ENCODE measurements around the gene SGMS2. TPM values are rescaled to one million over a fixed set of nuclear protein-coding genes. Genes with fewer than 3 reads are reported as not detected.

The SGMS2 gene
- total RNA-seq, 4 donors from 2014 or later: 278 to 487 (median 347) TPM

DNA sequence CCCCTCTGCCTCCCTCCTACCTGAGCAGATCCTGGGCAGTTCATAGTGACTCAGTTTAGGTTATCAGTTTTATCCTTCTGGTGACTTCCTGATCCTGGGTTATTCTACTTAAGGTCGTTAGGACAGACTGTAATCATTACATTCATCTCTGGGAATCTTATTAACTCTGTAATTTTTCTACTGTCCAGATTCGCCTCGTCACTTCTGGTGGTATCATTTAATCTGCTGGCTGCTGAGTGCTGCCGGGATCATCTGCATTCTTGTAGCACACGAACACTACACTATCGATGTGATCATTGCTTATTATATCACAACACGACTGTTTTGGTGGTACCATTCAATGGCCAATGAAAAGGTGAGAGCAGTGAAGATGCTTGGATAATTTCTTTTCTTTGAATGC, 83.6 kb downstream of the SGMS2 start:
- Histone ChIP-seq H3K36me3 (peaks cover 0 to 33% (median 16%) of the 10 kb centered on the region in 4 donors), H3K4me3 (no peak overlapping the region), H3K9me3 (no peaks in the 10 kb centered on the region), H3K4me1 (peaks cover 0 to 21% (median 6%) of the 10 kb centered on the region in 4 donors), H3K27me3 (no peaks in the 10 kb centered on the region), H3K27ac (replicated peaks in 1 of 4) (no peak overlapping the region)
- intact Hi-C loops (cut with DNase I): loop anchor here (5.0 kb wide), 1 partner anchor 81 kb away; no protein-coding TSS in a partner anchor
- no peak for DNase-seq (ENCODE audit: extremely low spot score)
- no peak for TF ChIP-seq POLR2AphosphoS5 (IDR thresholded peaks at IDR 0.05)
- no peak for TF ChIP-seq EP300 (IDR thresholded peaks at IDR 0.05)
- TF ChIP-seq POLR2A (IDR thresholded peaks at IDR 0.05; ENCODE audit: low read depth): no peak
- TF ChIP-seq, protein P1, sequence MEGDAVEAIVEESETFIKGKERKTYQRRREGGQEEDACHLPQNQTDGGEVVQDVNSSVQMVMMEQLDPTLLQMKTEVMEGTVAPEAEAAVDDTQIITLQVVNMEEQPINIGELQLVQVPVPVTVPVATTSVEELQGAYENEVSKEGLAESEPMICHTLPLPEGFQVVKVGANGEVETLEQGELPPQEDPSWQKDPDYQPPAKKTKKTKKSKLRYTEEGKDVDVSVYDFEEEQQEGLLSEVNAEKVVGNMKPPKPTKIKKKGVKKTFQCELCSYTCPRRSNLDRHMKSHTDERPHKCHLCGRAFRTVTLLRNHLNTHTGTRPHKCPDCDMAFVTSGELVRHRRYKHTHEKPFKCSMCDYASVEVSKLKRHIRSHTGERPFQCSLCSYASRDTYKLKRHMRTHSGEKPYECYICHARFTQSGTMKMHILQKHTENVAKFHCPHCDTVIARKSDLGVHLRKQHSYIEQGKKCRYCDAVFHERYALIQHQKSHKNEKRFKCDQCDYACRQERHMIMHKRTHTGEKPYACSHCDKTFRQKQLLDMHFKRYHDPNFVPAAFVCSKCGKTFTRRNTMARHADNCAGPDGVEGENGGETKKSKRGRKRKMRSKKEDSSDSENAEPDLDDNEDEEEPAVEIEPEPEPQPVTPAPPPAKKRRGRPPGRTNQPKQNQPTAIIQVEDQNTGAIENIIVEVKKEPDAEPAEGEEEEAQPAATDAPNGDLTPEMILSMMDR (IDR thresholded peaks at IDR 0.05): no peak
- WGBS: 90% methylated on average over 7 of the region's 7 CpGs

DNA sequence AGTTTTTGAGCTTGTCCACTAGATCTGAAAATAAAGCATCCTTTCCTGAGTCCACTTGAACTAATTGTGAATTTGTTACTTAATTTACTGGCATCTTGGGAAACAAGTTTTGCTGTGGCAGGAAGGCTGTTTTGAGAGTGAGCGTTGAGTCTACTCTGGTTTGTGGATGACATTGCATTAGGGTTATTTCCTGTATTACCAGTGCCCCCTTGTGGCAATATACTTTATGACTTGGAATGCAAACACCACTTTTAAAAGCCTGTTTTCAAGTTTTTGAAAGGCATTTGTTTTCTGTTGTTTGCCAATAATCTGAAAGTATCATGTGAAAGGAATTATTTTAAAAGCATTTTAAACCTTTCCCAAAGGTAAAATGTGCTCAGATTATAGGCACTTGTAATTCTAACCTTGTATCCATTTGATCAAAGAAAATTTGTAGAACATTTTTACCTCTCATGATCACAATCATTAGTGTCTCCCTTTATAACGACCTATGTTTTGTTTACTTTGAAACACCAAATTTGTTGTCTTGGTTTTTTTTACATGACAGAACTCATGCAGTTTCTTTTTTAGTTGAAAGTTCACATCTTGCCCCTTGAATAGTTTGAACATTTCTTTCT, 88.7 kb downstream of the SGMS2 start:
- intact Hi-C loops (cut with DNase I): loop anchor here (2.0 kb wide), 1 partner anchor 155 kb away; no protein-coding TSS in a partner anchor
- H3K27me3 ChIP-seq: no peaks in the 10 kb centered on the region
- DNase-seq (ENCODE audit: extremely low spot score): no peak
- H3K4me1 ChIP-seq: peaks cover 0 to 14% (median 4%) of the 10 kb centered on the region in 4 donors
- WGBS: 13% methylated on average over 2 of the region's 2 CpGs
- TF ChIP-seq POLR2A (IDR thresholded peaks at IDR 0.05; ENCODE audit: low read depth) (no peak), POLR2AphosphoS5 (IDR thresholded peaks at IDR 0.05) (peak in 1 of 2 donors; percentile 19)
- TF ChIP-seq, protein P1 (IDR thresholded peaks at IDR 0.05): peak; percentile 80 to 86 (median 81)
- H3K36me3 ChIP-seq: peaks cover 0 to 47% (median 18%) of the 10 kb centered on the region in 4 donors
- no peak overlapping the region for H3K27ac ChIP-seq (replicated peaks in 1 of 4)
- H3K4me3 ChIP-seq: no peak overlapping the region
- H3K9me3 ChIP-seq: no peaks in the 10 kb centered on the region

DNA sequence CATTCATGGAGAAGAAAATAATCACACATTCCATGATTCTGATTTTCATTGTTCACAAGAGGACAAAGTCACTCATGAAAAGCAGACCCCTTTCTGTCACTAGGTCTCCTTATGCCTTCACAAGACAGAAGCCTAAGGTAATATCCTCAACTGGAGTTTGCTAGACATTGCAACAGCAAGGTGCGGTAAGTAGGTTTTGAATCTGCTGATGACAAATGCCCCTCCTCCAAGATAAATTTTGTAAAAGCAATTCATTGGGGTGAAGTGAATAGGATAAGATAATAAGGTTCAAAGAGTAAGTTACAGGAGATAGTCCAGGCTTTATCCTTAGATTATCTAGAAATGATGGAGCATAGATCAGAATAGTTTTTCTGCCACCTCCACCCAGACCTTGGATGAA, 90.5 kb downstream of the SGMS2 start:
- no peak overlapping the region for H3K4me3 ChIP-seq
- no peak overlapping the region for H3K27ac ChIP-seq (replicated peaks in 1 of 4)
- 84% methylated on average over 1 of the region's 1 CpG for WGBS
- TF ChIP-seq EP300 (IDR thresholded peaks at IDR 0.05): no peak
- TF ChIP-seq POLR2A (IDR thresholded peaks at IDR 0.05; ENCODE audit: low read depth): no peak
- TF ChIP-seq, protein P1 (IDR thresholded peaks at IDR 0.05): no peak
- no peak for TF ChIP-seq POLR2AphosphoS5 (IDR thresholded peaks at IDR 0.05)
- H3K36me3 ChIP-seq: peaks cover 0 to 30% (median 12%) of the 10 kb centered on the region in 4 donors
- intact Hi-C loops (cut with DNase I): no loop called here
- no peaks in the 10 kb centered on the region for H3K27me3 ChIP-seq
- peaks cover 0 to 12% (median 5%) of the 10 kb centered on the region in 4 donors for H3K9me3 ChIP-seq
- peaks cover 0 to 14% (median 4%) of the 10 kb centered on the region in 4 donors for H3K4me1 ChIP-seq
- DNase-seq (ENCODE audit: extremely low spot score): no peak

DNA sequence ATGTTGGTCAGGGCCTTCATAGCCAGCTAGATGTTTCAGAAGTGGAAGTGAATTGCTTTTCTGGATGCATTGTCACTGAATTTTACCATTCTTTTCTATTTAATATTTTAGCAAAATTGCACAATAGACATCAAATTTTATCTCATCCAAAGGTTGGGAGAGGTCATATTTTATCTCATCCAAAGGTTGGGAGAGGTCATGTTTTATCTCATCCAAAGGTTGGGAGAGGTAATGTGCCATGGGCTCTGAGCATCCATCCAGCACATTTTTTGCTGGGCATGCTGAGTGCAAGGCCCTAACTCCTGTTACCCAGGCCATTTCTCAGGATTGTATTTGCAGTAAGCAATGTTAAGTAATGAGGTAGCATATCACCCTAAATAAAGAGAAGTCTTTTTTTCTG, 91.9 kb downstream of the SGMS2 start:
- Histone ChIP-seq H3K27ac (replicated peaks in 1 of 4) (no peak overlapping the region), H3K4me1 (peaks cover 0 to 14% (median 4%) of the 10 kb centered on the region in 4 donors), H3K4me3 (no peak overlapping the region), H3K9me3 (peaks cover 0 to 17% (median 6%) of the 10 kb centered on the region in 4 donors), H3K27me3 (no peaks in the 10 kb centered on the region), H3K36me3 (peaks cover 0 to 18% (median 3%) of the 10 kb centered on the region in 4 donors)
- no peak for DNase-seq (ENCODE audit: extremely low spot score)
- no peak for TF ChIP-seq POLR2A (IDR thresholded peaks at IDR 0.05; ENCODE audit: low read depth)
- TF ChIP-seq, protein P1 (IDR thresholded peaks at IDR 0.05): no peak
- TF ChIP-seq POLR2AphosphoS5 (IDR thresholded peaks at IDR 0.05): no peak
- TF ChIP-seq EP300 (IDR thresholded peaks at IDR 0.05): no peak
- intact Hi-C loops (cut with DNase I): no loop called here
